NCI-H1417 (cell line): ENCODE measurements around the gene DLG2.
A peak's percentile ranks its signal among the peaks of the same experiment; 100 is the strongest.
"Not testable (repeated sequence)": the region's sequence is repeated elsewhere in the genome, so short reads cannot be mapped to it uniquely, and the experiment has no call there.

Source experiments
- DNase-seq, 3 experiments: peaks; one replicate each; lab custom pipeline; 2025; lab: John Stamatoyannopoulos, UW

The DLG2 gene

DNA sequence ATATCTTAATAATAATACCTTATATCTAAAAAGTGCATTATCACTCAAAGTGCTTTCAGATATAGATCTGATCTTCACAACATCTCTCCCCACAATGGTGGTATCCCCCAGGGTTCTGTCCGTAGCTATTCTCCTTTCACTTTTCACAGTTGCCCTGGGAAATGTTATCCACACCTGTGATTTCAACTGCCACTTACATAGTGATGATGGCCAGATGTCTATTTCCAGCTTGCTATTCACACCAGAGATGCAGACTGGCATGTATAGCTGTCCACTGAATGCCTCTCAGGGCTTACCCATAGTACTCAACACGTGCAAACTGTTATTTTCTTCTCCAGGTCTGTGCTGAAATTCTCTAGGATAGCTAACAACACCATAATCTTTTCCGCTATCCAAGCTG is 724.7 kb downstream of the DLG2 start:
- DNase-seq: peak in 1 of 3 experiments; percentile 49

- no peak for DNase-seq
These were observed 725.2 kb downstream of the DLG2 start for GRCh38 chr11:84901991-84902390.

- no peak for DNase-seq
These were observed 727.4 kb downstream of the DLG2 start for GRCh38 chr11:84899740-84900139.

- no peak for DNase-seq
These were observed 728.0 kb downstream of the DLG2 start for GRCh38 chr11:84899134-84899533.

- peak in 1 of 3 experiments; percentile 5 for DNase-seq
These were observed 732.5 kb downstream of the DLG2 start for GRCh38 chr11:84894666-84895065.

GRCh38 chr11:84890676-84891075 is 736.5 kb downstream of the DLG2 start:
- DNase-seq: peak in 1 of 3 experiments; percentile 19

- DNase-seq: no peak
These were observed 737.6 kb downstream of the DLG2 start for GRCh38 chr11:84889556-84889955.

- no peak for DNase-seq
These were observed 740.0 kb downstream of the DLG2 start for GRCh38 chr11:84887055-84887629.

GRCh38 chr11:84886344-84886743 is 740.8 kb downstream of the DLG2 start:
- DNase-seq: no peak

GRCh38 chr11:84884836-84885235 is 742.3 kb downstream of the DLG2 start:
- DNase-seq: no peak

DNA sequence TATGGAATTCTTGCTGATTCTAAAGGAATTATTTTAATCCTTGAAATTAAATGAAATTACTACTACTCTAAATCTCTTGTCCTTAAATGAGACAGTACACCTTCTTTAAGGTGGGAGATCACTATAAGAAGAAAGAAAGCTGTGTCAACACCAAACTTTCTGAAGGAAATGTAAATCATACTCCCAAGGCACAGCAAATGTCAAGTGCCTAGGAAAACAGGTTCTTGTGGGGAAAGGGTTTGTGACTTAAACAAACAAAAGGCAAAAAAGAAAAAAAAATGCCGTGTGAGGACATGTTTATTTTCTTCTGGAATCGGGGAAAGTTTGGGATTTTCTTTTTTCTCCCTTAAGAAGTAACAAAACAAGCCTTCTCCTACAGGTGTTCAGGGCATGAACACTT is 745.1 kb downstream of the DLG2 start:
- DNase-seq: no peak

- DNase-seq: no peak
These were observed 756.0 kb downstream of the DLG2 start for GRCh38 chr11:84871116-84871515.

DNA sequence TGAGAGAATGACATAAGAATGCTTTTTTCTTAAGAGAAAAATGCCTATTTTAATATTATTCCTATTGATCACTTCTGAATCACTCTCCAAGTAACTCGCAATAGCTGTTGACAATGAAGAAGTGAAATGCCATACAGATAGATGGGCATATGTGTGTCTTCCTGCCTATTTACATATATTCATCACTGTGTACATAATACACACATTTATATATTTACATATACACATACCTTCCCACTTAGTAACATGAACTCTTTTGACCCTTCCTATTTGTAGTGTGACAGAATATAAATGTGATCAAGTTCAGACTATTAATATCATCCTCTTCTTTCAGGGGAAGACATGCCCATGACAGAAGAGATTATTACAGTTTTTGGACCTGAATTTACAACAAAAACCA is 756.7 kb downstream of the DLG2 start:
- DNase-seq: no peak

DNA sequence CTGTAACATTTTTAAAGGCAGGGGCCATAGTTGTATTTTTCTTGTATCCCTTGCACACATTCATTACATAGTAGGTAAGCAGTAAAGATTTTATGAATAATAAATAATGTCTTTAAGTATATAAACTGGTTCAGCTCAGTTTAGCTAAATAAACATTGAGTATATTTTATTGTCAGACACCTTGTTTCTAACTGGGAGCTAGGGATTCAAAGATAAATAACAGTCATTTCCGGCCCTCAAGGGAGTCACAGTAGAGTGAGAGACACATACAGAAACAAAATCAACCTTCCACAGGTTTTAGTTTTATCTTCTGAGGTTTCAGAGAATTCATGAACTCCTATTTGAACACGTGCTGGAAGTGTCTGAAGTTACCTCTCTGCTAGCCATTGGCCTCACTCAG is 760.2 kb downstream of the DLG2 start:
- no peak for DNase-seq

DNA sequence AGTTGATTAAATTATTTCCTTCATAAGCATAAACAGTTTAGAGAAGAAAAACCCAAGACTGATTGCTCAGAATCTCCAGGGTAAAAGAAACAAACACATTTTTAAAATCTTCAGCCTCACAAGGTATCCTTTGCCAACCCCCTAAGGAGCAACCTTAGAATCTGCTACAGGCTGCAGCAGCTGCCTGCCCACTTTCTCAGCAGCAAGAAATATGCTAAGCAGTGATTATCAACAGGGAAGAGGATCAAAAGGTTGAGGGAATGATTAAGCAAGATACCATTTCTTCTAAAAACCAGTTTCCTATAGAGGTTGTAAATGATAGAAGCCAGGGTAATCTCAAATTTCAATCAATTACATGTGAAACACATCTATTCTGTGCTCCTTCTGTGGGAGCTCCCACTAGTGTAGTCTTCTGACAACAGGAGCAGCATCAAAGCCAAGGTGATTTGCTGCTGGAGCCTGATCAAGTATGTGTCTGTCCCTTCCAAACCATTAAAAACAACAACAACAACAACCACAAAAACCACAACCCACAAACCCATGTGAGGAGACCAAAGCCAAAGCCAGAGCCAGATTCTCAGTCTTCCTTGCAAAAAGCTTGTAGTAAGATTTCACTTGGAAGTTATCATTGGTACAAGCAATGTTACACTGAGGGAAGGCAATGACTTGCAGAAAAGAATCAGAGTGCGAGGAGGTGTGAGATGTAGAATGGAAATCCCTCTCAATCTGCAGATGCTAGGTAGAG is 761.2 kb downstream of the DLG2 start:
- DNase-seq: no peak

DNA sequence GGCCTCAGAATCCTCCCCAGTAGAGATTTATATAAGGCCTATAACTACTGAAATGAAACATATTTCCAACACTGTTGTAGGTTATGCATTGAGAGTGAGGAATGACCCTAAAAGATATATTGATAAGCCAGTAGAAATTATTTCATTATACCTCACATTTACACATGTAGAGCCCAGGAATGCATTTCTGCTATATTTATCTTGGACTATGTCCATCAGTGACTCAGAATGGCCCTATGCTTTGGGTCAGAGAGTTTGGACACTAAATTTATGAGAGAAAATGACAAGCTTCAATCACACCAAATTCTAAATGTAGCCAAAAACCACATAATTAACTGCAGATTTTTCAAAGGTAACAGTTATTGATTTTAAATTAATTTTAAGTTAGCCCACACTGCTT is 761.9 kb downstream of the DLG2 start:
- no peak for DNase-seq

GRCh38 chr11:84857746-84858145 is 769.4 kb downstream of the DLG2 start:
- DNase-seq: no peak

- DNase-seq: no peak
These were observed 771.5 kb downstream of the DLG2 start for GRCh38 chr11:84855508-84856245.

- no peak for DNase-seq
These were observed 772.7 kb downstream of the DLG2 start for GRCh38 chr11:84854498-84854880.

- DNase-seq: no peak
These were observed 773.2 kb downstream of the DLG2 start for GRCh38 chr11:84853841-84854497.

GRCh38 chr11:84847842-84848241 is 779.3 kb downstream of the DLG2 start:
- DNase-seq: no peak

GRCh38 chr11:84840201-84840600 is 786.9 kb downstream of the DLG2 start:
- DNase-seq: not testable (repeated sequence)
